HuH-7 (cell line): ENCODE measurements around the gene IL11.
"Not testable (repeated sequence)": the region's sequence is repeated elsewhere in the genome, so short reads cannot be mapped to it uniquely, and the experiment has no call there.

ENCODE experiments used
- DNase-seq: peaks from one replicate; pipeline ENCODE4 v3.0.0; 2011; ENCODE audit warnings: low spot score

The IL11 gene

DNA sequence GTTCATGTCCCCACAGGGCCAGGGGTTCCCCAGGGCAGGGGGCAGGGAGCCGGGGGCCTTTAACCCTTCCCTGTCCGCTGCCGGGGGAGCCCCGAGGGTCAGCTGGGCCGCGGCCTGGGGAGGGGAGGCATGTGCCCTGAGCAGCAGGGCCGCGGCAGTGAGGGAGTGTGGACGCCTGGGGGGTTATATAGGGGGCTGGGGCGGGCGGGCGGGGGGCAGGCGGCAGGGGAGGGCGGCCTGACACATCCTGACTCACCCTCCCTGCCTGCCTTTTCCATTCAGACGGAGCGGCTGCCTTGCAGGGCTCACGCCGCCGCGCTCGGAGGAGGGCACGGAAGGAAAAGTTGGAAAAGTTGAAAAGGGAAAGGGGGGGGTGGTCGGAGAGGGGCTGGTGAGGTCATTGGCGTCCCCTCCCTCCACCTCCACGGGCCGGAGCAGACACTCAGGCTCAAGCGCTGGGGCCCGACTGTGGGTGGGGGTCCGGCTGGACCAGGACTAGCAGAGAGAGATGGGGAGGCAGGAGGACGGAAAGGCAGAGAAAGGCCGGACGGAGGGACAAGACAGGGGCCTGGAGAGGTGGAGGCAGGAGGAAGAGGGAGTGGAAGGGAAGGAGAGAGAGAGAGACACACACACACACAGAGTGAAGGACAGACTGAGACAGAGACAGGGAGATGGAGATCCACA is at the start of gene IL11:
Gene IL11, minus strand, starts transcription at position 159 of the 684 bp plus-strand sequence. Its CDS starts 153 bp downstream, at position 6.
- DNase-seq: no peak

DNA sequence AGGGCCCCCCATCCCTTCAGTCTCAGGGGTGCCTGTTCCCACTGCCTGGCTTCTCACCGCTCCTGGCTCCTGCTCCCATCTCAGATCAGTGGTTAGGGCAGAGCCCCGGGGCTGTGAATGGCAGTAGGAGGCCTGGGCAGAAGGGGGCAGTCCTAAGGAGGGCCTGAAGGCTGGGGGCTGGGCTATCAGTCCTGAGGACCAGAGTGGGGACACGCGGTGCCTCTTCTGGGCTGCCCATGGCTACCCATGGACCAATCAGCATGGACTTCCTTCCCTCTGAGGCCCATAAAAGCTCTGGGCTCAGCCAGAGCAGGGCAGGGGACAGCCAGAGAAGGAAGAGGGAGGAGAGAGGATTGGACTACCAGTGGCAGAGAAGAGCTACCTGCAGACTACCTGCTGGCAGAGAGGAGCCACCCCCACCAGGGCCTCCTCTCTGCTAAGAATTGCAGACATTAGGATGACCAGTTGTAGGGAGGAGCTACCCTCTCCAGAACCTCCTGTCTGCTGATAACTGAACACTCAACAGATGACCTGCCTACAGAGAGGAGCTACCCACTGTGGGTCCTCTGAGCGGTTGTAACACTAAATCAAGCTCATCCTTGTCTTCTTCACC is 49.5 kb upstream of the IL11 start:
- DNase-seq: no peak

DNA sequence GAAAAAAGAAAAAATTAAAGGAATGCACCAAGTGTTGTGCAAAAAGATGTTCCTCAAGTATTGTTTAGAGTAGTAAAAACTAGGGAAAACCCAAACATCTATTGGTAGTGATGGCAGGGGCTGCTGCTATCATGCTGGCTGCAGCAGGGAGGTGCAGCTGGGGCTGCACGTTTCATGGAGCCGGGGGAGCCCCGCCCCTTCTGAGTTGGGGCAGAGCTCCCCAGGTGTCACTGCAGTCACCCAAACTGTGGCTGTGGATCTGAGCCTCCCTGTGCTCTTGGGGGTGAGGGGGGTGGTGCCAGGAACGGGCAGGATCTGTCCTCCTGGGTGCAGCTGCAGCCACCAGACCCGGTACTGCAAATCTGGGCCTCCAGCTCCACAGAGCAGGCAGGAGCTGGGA is 48.8 kb upstream of the IL11 start:
- DNase-seq: no peak

DNA sequence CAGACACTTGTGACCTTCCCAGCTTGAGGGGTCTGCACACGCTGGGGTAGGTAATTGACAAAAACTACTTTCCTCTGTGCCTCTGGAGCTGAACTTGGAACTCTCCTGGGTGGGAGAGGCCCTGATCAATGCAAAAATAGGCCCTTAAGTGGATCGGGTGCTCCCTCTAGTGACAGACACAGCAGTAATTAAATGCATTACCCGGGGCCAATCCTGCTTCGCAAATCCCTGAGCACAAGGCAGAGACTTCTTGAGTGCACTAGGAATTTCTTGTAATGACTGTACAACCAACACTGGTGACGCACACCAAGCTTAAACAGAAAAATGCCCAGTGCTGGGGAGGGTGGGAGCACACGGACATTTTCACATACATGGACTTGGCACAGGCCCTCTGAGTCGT is 47.9 kb upstream of the IL11 start:
- peak; percentile 85 for DNase-seq

DNA sequence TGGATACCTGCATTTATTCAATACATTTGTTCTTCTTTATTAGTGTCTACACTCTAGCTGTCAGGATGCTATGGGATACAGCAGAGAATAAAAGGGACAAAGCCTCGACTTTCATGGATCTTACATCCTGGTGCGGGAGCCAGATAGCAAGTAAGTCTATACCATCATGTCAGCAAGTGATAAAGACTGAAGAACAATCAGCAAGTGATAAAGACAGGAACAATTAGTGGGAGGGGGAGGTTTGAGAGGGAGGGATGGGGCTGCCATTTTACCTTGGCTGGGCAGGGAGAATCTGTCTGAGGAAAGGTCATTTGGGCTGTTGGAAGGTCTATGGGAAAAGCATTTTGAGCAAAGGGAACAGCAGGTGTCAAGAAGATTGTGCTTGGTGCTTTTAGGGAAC is 39.9 kb upstream of the IL11 start:
- DNase-seq: no peak

DNA sequence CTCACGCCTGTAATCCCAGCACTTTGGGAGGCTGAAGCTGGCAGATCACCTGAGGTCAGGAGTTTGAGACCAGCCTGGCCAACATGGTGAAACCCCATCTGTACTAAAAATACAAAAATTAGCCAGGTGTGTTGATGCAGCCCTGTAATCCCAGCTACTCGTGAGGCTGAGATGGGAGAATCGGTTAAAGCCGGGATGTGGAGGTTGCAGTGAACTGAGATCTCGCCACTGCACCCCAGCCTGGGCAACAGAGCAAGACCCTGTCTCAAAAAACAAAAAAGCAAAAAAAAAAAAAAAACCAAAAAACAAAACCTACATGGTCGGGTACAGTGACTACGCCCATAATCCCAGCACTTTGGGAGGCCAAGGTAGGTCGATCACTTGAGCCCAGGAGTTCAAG is 38.9 kb upstream of the IL11 start:
- not testable (repeated sequence) for DNase-seq

DNA sequence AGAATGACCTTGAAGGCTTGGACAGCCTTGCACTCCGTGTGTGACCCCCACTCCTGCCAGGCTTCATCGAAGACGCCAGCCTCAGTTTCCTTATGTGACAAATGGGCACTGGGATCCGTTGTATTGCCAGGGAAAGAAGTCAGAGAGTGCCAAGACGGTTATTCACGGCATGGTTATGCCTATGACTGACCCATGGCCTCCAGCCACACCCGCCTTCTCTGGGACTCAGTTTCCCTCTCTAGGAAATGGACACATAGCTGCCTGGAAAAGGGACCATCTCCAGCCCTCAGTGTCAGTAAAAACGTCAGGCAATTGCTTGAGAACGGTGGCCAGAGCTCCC is 38.2 kb upstream of the IL11 start:
- DNase-seq: no peak

DNA sequence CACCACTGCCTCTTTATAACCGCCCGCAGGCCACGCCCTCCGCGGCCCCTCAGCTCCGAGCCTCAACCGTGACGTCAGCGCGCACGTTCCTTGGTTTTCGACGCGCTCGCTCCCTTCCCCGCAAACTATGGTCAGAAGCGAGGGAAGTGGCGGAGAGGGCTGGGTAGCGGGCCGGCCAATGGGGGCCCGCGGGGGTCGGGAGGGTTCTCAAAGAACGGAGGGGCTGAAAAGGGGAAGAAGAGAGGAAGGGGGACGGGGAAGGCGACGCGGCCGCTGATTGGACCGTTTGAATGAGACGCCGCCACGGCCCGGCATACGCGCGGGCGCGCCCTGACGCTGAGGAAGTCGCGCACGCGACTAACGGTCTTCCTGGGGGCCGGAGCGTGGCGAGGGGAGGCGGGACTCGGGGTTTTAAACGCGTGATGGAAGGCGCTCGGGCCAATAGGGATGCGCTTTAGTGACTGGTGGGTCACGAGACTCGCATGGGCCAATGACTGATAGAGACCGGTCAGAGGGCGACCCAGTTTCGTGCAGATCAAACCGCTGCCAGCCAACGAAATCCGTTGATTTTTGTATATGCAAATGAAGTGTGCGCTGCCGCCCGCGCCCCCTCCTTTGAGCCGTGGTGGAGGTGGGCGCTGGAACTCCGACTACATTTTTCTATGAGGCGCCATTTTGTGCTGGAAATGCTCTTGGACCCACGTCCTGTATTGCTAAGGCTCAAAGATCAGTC is 37.7 kb upstream of the IL11 start:
- peak; percentile 100 for DNase-seq

DNA sequence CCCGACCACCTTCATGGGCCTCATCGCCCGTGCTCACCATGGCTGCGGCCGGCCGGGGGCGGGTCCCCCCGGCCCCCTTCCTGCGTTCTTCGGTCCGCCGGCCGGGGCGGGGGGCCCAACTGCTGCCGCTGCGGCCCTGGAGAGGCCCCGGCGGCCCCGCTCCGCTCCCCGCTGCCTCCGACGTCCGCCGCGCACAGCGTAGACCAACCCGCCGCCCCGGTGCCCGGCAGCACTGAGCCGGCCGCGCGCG is 37.2 kb upstream of the IL11 start, which contains the start of gene UBE2S:
Gene UBE2S, minus strand, starts transcription at position 239 of the 250 bp plus-strand sequence. Its CDS starts 199 bp downstream, at position 40.
- not testable (repeated sequence) for DNase-seq

DNA sequence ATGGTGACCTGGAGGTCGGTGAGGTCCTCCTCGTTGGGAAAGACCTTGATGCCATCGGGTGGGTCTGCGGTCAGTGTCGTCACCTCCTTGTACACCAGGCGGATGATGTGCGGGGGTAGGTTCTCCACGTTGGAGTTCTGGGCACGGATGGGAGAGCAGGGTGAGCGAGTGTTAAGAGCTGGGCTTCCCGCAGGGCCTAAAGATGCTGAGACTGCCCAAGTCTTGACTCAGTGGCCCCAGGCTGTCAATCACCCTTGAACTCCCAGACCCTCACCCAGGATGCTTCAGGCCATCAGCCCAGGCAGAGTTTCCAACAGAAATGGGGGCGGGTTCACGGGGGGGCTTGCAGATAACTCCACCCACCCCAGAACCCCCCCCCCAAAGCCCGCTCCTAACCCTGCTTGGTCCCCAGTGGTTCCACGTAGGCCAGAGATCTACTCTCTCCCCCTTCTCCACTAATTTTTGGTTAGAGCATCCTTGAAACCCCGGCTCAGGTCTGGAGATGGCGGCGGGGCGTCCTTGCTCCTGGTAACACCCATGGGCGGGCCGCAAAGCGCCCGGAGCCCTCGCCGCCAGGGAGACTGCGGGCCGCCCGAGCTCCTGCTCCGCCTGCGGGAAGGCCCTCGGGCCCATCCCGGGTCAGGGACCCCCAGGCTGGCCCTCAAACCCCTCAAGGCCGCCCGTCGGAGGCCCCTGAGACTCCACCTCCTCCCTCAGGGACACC is 36.7 kb upstream of the IL11 start:
- no peak for DNase-seq

DNA sequence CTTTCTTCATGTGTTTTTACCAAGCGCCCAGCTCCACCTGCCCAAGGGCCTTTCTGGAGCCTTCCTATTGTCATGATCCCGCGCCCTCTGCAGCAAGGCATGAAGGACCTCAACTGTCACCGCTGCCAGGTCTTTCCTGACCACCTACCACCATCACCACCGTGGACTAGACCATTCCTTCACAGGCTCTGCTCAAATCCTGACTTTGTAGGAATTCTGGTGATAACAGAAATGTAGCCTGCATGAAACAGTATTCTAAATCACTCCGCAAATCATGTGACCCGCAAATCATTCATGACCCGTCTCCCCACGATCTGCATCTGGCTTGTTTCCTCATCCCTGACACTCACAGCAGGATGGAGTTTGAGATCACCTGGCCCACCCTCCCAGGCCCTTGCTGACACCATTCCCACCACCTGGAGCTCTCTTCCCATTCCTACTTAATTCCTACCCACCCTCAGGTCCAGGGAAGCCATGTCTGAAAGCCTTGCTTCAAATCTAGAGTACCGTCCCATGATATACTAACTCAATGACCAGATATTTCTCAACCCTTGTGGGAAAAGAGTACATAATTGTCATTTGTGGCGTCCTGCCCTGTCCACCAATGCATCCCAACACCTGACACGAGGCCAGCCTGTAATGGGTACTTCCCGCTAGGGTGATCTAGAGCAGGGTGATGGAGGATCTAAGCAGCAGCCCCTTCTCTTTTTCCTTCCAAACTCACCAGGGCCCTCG is 36.0 kb upstream of the IL11 start:
- DNase-seq: no peak

DNA sequence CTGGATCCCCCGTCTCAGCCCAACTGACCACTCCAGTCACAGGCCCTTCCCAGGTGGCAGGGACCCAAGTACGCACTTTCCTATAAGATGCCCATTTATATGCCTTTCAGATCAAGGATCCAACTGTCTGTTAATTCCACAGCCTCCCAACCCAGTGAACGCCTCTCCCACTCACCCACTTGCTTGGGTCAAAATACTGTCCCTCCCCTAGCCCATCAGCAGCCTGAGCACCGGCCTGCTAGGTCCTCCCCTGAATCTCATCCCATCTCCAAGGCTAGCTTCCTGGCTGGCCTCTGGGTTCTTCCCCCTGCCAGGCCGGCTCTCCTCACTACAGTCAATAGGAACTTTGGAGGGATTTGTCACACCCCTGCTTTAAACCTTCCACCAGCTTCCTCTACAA is 35.4 kb upstream of the IL11 start:
- DNase-seq: no peak

DNA sequence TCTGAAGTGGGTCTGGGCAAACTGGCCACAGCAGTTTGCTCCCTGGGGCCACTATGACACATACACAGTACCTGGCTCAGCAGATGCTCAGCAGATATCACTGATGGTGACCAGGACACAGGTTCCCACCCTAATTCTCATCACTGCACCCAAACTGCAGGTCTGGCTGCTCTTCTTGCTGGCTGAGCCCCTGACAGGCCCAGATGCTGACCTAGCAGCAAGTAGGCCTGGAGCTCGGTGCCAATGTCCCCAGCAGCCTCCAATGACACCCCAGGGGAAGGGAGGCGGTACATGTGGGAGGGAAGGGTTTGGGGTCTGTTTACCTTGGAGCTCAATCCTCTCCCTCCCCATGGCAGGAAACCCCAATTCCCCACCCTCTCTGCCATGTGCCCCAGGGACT is 32.2 kb upstream of the IL11 start:
- no peak for DNase-seq

DNA sequence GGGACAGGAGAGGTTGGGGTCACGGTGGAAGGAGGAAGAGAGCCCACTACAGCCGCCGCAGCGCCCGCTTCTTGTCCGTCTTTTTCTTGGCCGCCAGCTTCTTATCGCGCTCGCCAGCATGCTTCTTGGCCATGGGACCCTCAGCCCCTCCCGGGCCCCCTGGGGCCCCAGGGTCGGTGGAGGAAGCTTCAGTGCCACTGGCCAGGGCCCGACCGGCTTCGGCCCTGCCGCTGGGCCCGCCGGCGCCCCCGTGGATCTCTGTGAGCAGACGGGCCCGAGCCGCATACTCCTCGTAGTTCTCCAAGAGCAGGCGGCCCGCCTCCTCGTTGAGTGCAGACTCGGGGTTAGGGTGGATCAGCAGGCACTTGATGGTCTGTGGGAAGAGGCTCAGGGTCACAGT is 31.1 kb upstream of the IL11 start:
- DNase-seq: not testable (repeated sequence)

DNA sequence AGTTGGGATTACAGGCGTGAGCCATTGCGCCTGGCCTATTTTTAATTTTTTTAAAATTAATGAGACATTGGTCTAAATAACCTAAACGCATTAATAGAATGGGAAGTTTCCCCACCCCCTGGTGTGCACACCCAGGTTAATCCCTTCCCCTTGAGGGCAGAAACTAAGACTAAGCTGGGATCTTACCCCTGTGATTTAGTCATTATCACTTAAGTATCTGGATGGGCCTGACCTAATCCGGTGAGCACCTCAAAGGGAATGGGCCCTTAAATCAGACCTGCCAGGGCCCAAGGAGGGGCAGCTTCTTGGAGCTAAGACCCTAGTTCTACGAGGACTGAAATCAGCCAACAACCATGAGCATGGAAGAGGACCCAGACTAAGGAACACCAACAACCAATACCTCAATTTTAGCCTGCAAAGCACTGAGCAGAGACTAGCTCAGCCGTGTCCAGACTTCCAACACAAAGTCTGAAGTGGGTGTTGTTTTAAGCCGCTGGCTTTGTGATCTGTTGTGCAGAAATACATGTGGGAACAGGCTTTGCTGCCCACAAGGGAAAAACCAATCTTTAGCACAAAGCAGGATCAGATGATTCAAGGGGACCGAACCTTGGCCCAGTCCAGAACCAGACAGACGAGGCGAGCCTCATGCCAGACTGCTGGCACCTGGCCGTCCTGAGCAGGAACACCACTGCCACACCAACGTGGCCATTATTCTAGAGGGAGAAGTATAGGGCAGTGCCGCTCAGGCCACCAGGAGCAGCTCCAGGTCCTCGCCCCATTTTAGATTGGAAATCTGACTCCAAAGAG is 30.2 kb upstream of the IL11 start:
- no peak for DNase-seq

DNA sequence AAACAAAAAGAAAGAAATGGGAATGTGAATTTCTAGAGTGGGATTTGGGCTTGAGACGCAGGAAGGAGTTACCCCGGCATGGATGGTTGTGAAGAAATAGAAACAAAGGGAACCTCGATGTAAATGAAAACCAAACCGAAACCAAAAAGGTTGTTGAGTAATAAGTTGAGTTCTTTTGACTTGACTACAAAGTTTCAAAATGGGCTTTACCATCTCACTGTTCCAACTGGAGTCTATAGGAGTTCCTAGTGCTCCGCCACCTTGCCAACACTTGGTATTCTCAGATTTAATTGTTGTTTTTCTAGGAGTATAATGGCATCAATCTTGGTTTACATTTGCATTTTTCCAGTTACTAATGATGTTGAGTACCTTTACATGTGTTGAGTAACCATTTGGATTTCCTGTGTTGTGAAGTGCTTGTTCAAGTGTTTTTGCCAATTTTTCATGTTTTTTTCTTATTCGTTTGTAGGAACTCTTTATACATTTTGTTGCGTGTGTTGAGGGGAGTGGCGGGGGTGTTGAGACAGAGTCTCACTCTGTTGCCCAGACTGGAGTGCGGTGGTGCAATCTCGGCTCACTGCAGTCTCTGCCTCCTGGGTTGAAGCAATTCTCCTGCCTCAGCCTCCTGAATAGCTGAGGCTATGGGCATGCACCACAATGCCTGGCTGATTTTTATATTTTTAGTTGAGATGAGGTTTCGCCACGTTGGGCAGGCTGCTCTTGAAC is 28.1 kb upstream of the IL11 start:
- no peak for DNase-seq

DNA sequence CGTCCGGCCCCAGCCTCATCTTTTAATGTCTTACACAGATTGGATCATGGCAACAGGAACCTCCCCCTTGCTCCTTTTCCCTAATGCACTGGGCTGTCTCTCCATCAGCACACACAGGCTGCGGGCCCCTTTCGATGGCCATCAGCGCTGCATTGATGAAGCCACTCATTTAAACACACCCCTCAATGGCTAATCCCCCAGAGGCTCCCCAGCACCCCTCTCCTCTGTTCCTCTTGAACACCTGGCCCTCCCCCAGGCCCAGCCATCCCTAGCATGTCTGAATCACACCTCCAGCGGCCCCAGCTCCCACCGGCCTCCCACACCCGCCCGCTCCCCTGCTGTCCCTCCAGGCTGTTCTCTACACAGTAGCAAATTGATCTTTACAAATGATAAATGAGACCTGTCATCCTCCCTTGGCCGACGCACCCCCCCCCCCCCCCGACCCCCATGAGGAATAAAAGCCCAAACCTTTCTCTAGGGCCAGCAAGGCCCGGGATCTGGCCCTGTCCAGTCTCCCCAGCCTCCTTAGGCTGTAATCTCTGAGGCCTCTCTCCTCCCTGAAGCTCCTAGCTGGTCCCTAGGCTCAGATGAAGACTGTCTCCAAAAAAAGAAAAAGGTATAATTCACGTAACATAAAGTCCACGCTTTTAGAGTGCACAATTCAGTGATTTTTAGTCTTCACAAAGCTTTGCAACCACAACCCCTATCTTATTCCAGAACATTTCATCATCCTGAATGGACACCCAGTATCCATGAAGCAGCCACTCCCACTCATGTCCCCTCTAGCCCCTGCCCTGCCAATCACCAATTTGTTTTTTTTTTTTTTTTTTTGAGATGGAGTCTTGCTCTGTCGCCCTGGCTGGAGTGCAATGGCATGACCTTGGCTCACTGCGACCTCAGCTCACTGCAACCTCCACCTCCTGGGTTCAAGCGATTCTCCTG is 22.8 kb upstream of the IL11 start:
- no peak for DNase-seq

DNA sequence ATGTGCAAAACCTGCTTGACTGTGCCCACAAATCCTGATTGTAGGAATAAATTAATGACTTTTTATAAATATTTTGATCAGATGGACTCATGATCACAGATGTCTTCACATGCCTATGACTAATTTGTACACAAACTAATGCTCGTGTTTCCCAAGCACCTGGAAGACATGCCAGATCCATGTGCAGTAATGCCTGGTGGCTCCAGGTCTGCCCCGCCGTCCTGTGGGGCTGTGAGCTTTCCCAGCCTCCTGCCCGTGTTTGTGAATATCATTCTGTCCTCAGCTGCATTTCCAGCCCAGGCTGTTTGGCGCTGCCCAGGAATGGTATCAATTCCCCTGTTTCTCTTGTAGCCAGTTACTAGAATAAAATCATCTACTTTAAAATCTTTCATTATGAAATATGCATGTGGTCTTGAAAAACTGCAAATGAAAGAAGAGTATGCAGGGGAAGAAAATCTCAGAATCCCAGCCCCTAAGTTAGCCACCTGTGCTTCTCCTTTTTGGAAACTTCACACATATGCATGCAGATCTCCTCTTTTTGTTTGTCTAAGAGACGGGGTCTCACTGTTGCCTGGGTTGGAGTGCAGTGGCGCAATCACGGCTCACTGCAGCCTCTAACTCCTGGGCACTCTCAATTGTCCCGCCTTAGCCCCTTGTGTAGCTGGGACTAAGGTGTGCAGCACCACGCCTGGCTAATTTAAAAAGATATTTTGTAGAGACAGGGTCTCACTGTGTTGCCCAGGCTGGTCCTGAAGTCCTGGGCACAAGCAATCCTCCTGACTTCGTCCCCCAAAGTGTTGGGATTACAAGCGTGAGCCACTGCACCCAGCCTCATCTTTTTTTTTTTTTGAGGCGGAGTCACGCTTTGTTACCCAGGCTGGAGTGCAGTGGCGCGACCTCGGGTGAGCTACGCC is 21.7 kb upstream of the IL11 start:
- no peak for DNase-seq
